Amniotic stem cell (primary cell): ENCODE data around the gene FKRP.
A peak's percentile ranks its signal among the peaks of the same experiment; 100 is the strongest.
"Not testable (repeated sequence)": the region's sequence is repeated elsewhere in the genome, so short reads cannot be mapped to it uniquely, and the experiment has no call there.

Experiments used
- DNase-seq: peaks from one replicate; lab custom pipeline; 2025; lab: John Stamatoyannopoulos, UW

FKRP gene

GRCh38 chr19:46786236-46787039 is 40.6 kb downstream of the FKRP start:
- peak; percentile 62 for DNase-seq

DNA sequence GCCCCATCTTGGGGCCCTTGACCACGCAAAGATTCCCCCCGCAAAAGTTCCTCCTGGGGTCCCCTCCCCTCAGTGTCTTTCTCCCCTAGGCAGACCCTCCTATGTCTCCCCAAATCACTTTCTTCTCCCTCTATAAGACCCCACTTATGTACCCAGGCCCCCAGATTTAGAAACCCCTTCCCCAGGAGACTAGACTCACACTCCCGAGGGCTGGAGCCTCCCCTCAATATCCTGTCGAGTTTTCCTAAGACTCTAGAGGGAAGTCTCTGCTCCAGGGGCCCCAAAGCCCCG is 41.1 kb downstream of the FKRP start:
- no peak for DNase-seq

DNA sequence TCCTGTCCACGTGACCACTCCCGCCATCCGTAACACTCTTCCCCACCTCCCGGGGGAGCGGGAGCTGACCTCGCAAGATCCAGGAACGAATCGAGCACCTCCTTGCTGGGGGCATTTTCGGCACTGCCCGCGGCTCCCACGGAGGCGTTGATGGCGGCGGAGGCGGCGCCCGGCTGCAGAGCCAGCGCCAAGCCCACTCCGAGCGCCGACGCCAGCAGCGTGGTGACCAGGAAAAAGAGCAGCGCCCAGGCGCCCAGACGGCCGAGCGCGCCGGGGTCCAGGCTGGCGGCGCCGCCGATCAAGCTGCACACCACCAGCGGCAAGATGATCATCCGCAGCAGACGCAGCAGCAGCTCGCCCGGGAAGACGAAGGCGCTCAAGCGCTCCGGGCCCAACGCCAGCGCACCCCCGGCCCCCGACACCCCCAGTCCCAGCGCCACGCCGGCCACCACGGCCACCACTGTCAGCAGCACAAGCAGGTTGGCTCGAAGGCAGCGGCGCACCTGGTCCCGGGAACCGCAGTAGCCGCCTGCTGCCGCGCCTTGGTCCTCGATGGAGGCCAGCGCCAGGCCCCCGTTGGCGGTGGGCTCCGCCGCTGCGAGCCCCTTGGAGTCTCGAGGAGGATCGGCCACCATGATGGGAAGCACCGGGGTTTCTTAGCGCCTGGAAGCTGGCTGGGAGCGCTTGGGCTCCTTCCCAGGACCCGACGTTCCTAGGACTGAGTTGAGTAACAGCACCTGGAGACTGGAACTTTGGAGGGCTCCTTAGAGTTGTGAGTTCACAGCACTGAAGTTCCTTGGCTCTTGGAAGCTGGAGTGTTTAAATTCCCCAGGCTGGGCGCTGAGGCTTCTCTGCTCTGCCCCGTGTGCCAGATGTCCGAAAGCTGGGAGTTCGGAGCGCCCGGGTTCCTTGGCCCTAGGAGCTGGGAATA is 41.7 kb downstream of the FKRP start:
- no peak for DNase-seq

GRCh38 chr19:46788262-46788967 is 42.6 kb downstream of the FKRP start, which contains the start of gene SLC1A5:
Gene SLC1A5 (minus strand): TSS chr19:46788594. CDS start chr19:46787965, 629 bp downstream.
- peak; percentile 91 for DNase-seq

GRCh38 chr19:46788968-46789338 is 43.1 kb downstream of the FKRP start:
- no peak for DNase-seq

GRCh38 chr19:46789371-46789770 is 43.5 kb downstream of the FKRP start:
- DNase-seq = no peak

- no peak for DNase-seq
These were observed 46.1 kb downstream of the FKRP start for GRCh38 chr19:46791944-46792343.

- no peak for DNase-seq
These were observed 52.0 kb downstream of the FKRP start for GRCh38 chr19:46797881-46798280.

GRCh38 chr19:46798713-46799112 is 52.9 kb downstream of the FKRP start:
- no peak for DNase-seq

- DNase-seq = no peak
These were observed 56.3 kb downstream of the FKRP start for GRCh38 chr19:46802152-46802551.

- no peak for DNase-seq
These were observed 57.7 kb downstream of the FKRP start for GRCh38 chr19:46803555-46803954.

DNA sequence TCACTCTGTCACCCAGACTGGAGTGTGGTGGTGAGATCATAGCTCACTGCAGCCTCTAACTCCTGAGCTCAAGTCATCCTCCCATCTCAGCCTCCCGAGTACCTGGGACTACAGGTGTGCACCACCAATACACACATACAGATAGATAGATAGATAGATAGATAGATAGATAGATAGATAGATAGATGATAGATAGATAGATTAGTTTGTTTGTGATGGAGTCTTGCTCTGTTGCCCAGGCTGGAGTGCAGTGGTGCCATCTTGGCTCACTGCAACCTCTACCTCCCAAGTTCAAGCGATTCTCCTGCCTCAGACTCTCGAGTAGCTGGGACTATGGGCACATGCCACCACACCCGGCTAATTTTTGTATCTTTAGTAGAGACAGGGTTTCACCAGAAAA is 58.6 kb downstream of the FKRP start:
- DNase-seq = not testable (repeated sequence)

- no peak for DNase-seq
These were observed 60.8 kb downstream of the FKRP start for GRCh38 chr19:46806656-46807055.
